Naive B cell (primary cell): ENCODE results near the gene OPRL1. TPM values are rescaled to one million over a fixed set of nuclear protein-coding genes. Genes with fewer than 3 reads are reported as not detected.

Experiments used
- ATAC-seq, 2 donors: fragments of 150-1000 bp; cut with Tn5 transposase; 2 replicates each; pipeline ENCODE4 v1.10.0; 2021; ENCODE audit warnings: low read depth in 2 of 2, mild to moderate bottlenecking in 2 of 2, moderate library complexity in 2 of 2
- DNase-seq: peaks from one replicate; pipeline ENCODE4 v3.0.0; 2022
- H3K27ac Mint-ChIP-seq, 6 donors: one replicate each; pipeline ENCODE4 v1.8.0; 2020 to 2022; ENCODE audit warnings: mild to moderate bottlenecking in 6 of 6, mixed read lengths in 6 of 6, moderate library complexity in 5 of 6, inconsistent platforms in 2 of 6
- H3K27me3 Mint-ChIP-seq, 3 donors: one replicate each; pipeline ENCODE4 v1.8.0; 2021 to 2022; ENCODE audit warnings: mixed read lengths in 3 of 3, mild to moderate bottlenecking in 1 of 3
- H3K36me3 Mint-ChIP-seq, 2 donors: one replicate each; pipeline ENCODE4 v1.8.0; 2020 to 2022; ENCODE audit warnings: mixed read lengths in 2 of 2, inconsistent platforms in 1 of 2, mild to moderate bottlenecking in 1 of 2
- H3K4me1 Mint-ChIP-seq, 3 donors: one replicate each; pipeline ENCODE4 v1.8.0; 2020 to 2022; ENCODE audit warnings: mixed read lengths in 3 of 3, inconsistent platforms in 1 of 3, mild to moderate bottlenecking in 1 of 3, moderate library complexity in 1 of 3
- H3K4me3 Mint-ChIP-seq, 8 donors: one replicate each; pipeline ENCODE4 v1.8.0; 2020 to 2022; ENCODE audit warnings: mild to moderate bottlenecking in 8 of 8, mixed read lengths in 8 of 8, moderate library complexity in 8 of 8, inconsistent platforms in 2 of 8
- H3K9me3 Mint-ChIP-seq, 7 donors: one replicate each; pipeline ENCODE4 v1.8.0; 2020 to 2022; ENCODE audit warnings: mixed read lengths in 7 of 7, mild to moderate bottlenecking in 5 of 7, inconsistent platforms in 2 of 7, moderate library complexity in 1 of 7
- polyA plus RNA-seq, 6 donors: library from polyadenylated mRNA; unstranded; fragments of 300-500 nt; fragmentation: Illumina TruSeq; gene quantifications; one replicate each; pipeline ENCODE4 v1.2.3, GENCODE V29; 2021; ENCODE audit warnings: low read depth in 6 of 6

Gene OPRL1
- polyA plus RNA-seq, 6 donors from 2014 or later, result 0.91 to 3.4 (median 2.3) TPM

DNA sequence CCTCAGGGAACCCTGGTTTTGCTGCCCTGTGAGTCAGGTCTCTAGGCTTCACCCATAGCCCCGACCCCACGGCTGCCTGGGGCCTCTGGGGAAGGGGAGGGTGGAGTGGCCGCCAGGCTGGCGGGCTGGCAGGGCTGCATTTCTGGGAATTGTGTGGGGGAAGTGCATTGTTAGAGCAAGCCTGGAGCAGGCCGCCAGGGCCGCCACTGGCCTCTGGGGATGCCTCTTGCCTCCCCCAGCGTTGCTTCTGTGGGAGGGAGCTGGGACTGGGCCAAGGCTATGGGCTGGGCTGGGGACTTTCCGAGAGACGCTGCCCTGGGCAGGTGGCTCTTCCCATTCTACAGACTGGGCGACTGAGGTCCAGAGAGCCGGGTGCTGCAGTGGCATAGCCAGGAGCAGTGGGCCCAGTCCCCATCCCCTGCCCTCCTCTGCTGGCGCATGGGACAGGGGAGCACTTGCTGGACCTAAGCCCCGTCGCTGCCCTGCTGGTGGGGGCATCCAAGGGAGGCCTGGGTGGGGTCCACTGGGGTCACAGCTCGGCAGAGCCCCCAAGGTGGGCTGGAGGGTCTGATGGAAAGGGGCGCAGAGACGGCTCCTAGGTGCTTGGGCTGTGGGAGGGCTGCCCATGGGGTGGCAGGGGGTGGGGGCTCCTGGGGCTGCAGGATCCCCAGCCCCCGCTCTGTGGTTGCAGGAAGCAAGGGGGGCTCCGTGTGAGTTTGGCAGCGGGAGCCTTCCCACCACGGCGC is 23.8 kb upstream of the OPRL1 start:
- Mint-ChIP-seq H3K9me3 (no peaks in the 10 kb centered on the region), H3K27me3 (peaks cover 5 to 52% (median 33%) of the 10 kb centered on the region in 3 donors), H3K4me3 (peak overlapping the region in 1 of 8 donors; percentile 15), H3K27ac (no peak overlapping the region), H3K4me1 (peaks cover 13 to 32% (median 20%) of the 10 kb centered on the region in 3 donors), H3K36me3 (no peaks in the 10 kb centered on the region)
- DNase-seq, result no peak
- no peak for ATAC-seq

DNA sequence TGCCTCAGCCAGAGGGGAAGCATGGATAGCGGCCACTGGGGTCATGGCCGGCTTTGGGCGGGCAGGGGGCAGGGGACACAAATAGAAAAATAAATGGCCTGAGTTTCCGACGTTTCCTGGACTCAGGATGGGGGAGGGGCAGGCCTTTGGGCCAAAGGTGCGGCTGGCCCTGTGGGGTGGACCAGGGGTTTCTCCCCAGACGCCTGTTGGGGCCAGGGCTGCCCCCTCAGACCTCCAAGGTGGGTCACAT is 23.3 kb upstream of the OPRL1 start:
- Mint-ChIP-seq H3K27ac (no peak overlapping the region), H3K9me3 (no peaks in the 10 kb centered on the region)

DNA sequence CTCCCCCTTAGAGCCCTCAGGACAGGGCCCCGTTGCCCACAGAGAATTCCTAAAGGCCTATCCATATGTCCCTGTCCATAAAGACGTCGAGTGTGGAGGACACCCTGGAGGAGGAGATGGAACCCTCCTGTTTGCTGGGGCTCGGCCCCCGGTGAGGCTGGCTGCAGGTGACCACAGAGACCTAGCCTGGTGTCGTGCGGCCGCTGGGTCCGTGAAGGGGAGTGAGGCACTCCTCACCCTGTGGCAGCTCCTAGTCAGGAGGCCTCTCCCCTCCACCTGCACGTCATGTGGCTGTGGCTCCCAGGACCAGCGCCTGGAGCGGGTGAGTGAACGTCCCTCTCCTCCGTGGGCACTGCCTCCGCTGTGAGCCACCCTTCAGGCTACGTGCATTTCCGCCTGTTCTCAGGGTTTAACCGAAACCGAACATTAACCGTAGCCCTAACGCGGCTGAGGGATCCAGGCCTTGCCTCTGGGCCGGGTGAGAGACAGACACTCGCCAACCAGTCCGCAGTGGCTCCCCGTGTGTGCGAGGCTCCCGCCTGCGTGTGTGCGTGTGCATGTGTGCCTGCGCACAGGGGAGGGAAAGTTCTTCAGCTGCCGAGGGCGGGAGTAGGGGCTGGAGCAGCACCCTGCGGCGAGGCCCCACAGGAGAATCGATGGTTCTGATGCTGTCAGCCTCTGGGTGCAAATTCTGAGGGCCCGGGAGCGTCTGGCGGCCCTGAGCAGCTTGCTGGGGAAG is 22.8 kb upstream of the OPRL1 start:
- H3K27me3 Mint-ChIP-seq, result peaks cover 5 to 43% (median 26%) of the 10 kb centered on the region in 3 donors
- peak; percentile 12 to 27 for ATAC-seq
- peak overlapping the region in 3 of 6 donors; percentile 38 to 67 (median 60) for H3K27ac Mint-ChIP-seq
- no peak for DNase-seq
- peaks cover 13 to 32% (median 20%) of the 10 kb centered on the region in 3 donors for H3K4me1 Mint-ChIP-seq
- no peaks in the 10 kb centered on the region for H3K36me3 Mint-ChIP-seq
- peak overlapping the region in 6 of 8 donors; percentile 20 to 60 (median 56) for H3K4me3 Mint-ChIP-seq
- no peaks in the 10 kb centered on the region for H3K9me3 Mint-ChIP-seq

More for the DNA sequence above, 23.3 kb upstream of the OPRL1 start:
- ATAC-seq (no peak), DNase-seq (no peak)
- H3K4me3 Mint-ChIP-seq, result no peak overlapping the region
- peaks cover 5 to 47% (median 31%) of the 10 kb centered on the region in 3 donors for H3K27me3 Mint-ChIP-seq
- H3K4me1 Mint-ChIP-seq, result peaks cover 13 to 32% (median 20%) of the 10 kb centered on the region in 3 donors
- H3K36me3 Mint-ChIP-seq, result no peaks in the 10 kb centered on the region

DNA sequence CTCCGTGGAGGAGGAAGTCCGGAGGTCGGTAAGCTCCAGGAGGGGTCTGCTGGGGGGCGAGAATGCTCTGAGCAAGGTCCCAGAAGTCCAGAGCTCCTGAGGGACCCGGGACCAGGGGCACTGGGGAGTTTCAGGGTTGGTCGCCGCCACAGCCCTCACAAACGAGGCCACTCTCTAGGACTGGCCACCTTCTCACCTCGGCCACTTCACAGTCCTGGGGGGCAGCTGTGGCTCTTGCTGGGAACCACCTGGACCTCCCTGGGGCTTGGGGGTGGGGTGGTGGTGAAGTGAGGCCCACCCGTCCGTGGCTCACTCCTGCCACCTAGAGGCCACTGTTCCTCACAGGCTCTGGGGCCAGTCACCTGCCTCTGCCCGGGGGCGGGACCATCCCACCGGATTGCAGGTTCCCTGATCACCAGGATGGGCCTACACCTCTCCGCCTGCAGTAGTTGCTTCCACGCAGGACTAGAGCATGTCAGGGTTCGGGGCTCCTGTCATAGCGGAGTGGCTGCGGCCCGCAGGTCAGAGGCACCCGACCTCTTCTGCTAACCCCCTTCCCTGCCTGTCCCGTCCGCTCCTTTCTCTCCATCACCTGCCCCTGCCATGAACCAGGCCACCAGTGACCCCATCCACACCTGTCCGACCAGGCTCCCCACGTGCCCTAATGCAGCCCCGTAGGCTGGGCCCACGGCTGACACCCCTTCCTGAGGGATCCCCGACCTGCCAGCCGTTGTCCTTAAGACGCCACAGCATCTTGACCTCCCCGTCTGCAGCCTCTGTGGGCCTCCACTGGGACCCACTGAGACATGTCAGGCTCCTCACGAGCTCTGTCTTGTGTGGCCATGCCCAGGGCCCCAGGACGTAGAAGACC is 22.0 kb upstream of the OPRL1 start:
- Mint-ChIP-seq H3K4me3 (peak overlapping the region in 7 of 8 donors; percentile 32 to 63 (median 55)), H3K27me3 (peaks cover 5 to 37% (median 22%) of the 10 kb centered on the region in 3 donors), H3K9me3 (no peaks in the 10 kb centered on the region), H3K4me1 (peaks cover 13 to 31% (median 20%) of the 10 kb centered on the region in 3 donors), H3K36me3 (no peaks in the 10 kb centered on the region), H3K27ac (peak overlapping the region in 3 of 6 donors; percentile 60 to 74 (median 67))
- peak; percentile 69 for DNase-seq
- ATAC-seq, result peak; percentile 82 to 86

DNA sequence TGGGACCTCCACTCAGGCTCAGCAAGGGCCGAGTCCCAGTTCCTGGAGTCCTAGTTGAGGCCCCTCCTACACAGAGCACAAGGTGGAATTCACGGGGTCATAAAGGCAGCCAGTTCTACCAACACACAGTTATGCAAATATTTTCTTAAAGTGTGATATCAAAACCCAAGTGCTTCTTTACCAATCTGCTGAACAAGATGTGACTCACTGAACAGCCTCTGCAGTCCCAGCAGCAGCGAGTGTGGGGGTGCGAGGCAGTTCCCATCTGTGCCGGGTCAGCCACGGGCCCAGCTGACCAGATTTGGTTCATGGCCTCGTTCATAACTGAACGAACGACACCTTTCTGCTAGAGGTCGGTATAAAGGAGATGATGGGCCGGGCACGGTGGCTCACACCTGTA is 21.3 kb upstream of the OPRL1 start:
- ATAC-seq (peak in 1 of 2 donors; percentile 10), DNase-seq (no peak)
- Mint-ChIP-seq H3K4me1 (peaks cover 14 to 26% (median 16%) of the 10 kb centered on the region in 3 donors), H3K27me3 (peaks cover 2 to 31% (median 15%) of the 10 kb centered on the region in 3 donors), H3K4me3 (peak overlapping the region in 5 of 8 donors; percentile 2 to 63 (median 12)), H3K36me3 (no peaks in the 10 kb centered on the region), H3K9me3 (no peaks in the 10 kb centered on the region), H3K27ac (peak overlapping the region in 1 of 6 donors; percentile 6)

DNA sequence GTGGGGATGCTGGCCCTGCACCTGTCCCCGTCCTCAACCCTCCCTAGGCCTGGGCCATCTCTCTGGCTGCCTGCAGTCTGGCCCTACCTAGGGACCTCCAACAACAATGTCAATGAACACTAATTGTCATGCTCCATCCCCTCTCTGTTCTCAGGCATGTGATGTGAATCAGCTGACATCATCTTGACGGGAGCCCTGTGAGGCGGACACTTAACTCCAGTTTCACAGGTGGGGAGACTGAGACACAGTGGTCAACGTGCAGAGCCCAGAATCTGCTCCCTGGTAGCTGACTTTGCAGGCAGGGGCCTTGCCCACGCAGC is 17.6 kb upstream of the OPRL1 start:
- Mint-ChIP-seq H3K4me3 (peak overlapping the region in 6 of 8 donors; percentile 41 to 92 (median 84)), H3K36me3 (no peaks in the 10 kb centered on the region), H3K9me3 (no peaks in the 10 kb centered on the region), H3K27me3 (peaks cover 0 to 6% (median 0%) of the 10 kb centered on the region in 3 donors), H3K4me1 (peaks cover 42 to 49% (median 46%) of the 10 kb centered on the region in 3 donors), H3K27ac (no peak overlapping the region)
- ATAC-seq (no peak), DNase-seq (no peak)

DNA sequence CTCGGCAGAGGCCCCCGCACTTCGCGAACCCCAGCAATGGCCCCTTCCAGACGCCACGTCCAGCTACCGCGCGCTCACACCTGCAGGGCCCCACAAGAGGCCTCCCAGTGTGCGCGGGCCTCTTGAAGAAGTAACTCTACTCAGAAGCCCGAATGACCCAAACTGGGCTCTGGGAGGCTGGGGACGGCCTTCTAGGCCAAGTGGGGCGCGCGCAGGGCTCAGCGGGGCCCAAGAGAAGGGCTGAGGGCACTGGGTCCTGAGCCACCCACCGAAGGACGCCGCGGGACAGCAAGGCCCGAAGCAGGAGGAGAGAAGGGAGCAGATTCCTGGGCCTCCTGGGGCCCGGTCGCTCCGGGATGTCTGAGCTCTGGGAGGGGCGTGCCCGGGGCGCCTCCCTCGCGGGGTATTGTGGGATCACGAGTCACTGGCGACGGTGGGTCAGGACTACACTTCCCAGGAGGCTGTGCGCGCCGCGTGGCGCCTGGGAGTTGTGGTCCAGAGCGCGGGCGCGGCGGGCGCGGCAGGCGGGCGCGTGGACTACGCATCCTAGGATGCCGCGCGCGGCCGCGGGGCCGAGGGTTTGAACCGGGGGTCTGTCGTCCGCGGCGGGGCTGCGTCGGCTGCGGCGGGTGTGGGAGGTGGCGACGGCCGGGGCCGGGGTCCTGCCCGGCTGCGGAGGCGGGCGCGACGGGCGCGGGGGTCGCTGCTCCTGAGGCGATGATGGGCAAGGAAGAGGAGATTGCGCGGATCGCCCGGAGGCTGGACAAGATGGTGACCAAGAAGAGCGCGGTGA is 17.1 kb upstream of the OPRL1 start, which contains the start of gene TCEA2:
Gene TCEA2 (plus strand): TSS at position 603 of the 793 bp plus-strand sequence. CDS start 115 bp downstream, at position 718.
- peak; percentile 85 to 89 for ATAC-seq

DNA sequence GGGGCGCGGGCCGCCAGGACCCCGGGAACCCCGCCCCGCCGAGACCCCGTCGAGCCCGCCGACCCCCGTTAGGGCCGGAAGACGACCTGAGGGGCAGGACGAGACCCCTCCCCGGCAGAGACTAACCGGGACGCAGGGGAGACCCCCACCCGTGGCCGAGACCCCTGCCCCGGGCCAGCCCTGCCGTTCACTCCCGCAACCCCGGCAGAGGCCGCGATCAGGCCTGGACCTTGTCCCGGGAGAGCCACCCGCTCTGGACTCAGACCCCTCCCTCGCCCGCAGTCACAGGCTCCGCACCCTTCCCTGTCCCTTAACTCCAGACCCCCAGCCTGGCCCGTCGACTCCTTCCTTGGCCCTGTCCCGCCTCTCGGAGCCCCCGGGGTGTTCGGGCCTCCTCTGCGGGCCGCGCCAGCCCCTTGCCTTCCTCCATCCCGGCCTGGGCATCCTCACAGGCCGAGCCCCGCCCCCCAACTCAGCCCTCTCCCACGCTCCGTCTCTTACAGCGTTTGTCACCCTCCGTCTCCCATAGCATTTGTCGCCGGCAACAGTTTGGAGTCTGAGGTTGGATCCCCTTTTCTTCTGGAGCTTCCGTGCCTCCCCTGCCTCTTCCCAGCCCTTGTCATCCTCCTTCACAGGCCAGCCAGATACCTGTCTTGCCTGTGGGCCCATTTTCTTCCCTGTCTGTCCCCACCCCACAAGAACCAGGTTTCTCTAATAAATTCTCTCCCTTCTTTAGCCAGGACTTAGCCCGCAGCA is 16.3 kb upstream of the OPRL1 start:
- Mint-ChIP-seq H3K27ac (peak overlapping the region in 5 of 6 donors; percentile 74 to 89 (median 81)), H3K4me1 (peaks cover 37 to 45% (median 41%) of the 10 kb centered on the region in 3 donors), H3K9me3 (no peaks in the 10 kb centered on the region), H3K36me3 (no peaks in the 10 kb centered on the region), H3K27me3 (no peaks in the 10 kb centered on the region), H3K4me3 (peak overlapping the region; percentile 79 to 94 (median 90))
- DNase-seq, result no peak
- ATAC-seq, result no peak

More for the DNA sequence above, 17.1 kb upstream of the OPRL1 start, which contains the start of gene TCEA2:
- H3K27me3 Mint-ChIP-seq, result peaks cover 0 to 6% (median 0%) of the 10 kb centered on the region in 3 donors
- H3K4me3 Mint-ChIP-seq, result peak within 1 kb of the TSS; percentile 79 to 94 (median 90)
- H3K4me1 Mint-ChIP-seq, result peaks cover 42 to 49% (median 48%) of the 10 kb centered on the region in 3 donors
- peak; percentile 88 for DNase-seq
- H3K27ac Mint-ChIP-seq, result peak within 1 kb of the TSS in 5 of 6 donors; percentile 74 to 89 (median 81)
- no peaks in the 10 kb centered on the region for H3K9me3 Mint-ChIP-seq
- H3K36me3 Mint-ChIP-seq, result no peaks in the 10 kb centered on the region

DNA sequence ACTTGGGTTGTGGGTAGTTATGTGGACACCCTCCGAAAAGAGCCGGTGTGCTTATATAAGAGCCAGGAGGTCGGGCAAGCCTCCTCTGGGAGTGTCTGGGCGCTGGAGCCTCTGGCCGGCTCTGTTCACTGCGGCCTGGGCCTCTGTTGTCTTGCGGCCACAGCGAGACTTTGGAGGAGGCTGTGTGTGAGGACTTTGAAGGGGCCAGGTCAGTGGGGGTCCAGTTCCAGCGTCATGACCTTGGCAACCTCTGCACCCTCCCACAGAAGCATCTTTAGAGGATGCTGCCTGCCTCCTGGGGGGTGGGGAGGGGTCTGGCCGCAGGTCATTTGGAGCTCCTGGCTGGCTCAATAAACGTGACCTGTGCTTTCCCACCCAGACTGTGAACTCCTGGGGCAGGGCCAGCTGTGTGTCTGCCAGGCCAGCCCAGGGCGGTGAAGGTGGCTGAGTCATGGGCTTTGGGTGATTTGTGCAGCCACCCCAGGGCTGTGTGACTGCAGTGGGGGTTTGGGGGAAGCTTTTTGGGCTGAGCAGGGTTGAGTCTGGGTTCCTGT is 15.7 kb upstream of the OPRL1 start:
- Mint-ChIP-seq H3K4me3 (peak overlapping the region; percentile 79 to 94 (median 90)), H3K36me3 (no peaks in the 10 kb centered on the region), H3K4me1 (peaks cover 39 to 45% (median 40%) of the 10 kb centered on the region in 3 donors), H3K27me3 (no peaks in the 10 kb centered on the region), H3K27ac (peak overlapping the region in 4 of 6 donors; percentile 51 to 89 (median 80)), H3K9me3 (no peaks in the 10 kb centered on the region)
- no peak for ATAC-seq
- DNase-seq, result no peak

DNA sequence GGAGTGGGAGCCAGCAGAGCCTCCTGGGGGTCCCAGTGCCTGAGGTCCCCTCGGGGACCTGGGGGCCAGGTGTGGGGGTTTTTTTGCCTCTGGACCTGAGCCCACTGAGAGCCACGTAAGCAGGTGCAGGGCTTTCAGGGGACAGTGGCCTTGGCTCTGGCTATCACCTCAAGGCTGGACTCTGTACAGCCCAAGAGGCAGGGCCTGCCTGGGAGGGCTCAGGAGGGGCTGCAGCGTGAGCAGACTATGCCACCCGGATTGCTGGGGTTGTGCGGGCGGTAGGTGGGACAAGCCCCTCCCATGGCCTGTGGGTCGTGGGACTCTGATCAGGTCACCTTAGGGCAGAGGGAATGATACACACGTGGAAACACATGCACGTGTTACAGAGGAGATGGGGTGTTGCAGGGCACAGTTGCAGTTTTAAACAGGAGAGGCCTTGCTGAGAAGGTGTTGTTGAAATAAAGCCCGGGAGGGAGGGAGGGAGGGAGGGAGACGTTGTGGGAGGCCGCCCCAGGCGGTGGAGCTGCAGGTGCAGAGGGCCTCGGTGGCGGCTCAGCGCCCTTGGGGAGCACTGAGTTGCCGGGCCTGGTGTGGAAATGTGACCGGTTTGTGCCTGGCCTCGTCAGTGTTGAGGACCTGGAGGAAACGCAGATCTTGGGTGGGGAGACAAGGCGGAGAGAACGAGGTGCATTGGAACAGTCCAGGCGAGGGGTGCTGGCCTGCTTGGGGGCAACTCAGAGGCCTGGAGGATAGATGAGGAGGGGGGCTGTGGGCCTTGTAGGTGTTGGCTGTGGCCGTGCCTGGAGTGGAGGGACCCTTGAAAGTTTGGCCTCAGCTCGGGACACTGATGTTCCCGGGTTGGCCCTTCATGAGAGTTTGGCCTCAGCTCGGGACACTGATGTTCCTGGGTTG is 14.6 kb upstream of the OPRL1 start:
- peak overlapping the region; percentile 89 to 97 (median 94) for H3K27ac Mint-ChIP-seq
- no peaks in the 10 kb centered on the region for H3K27me3 Mint-ChIP-seq
- H3K4me1 Mint-ChIP-seq, result peaks cover 40 to 51% (median 41%) of the 10 kb centered on the region in 3 donors
- no peaks in the 10 kb centered on the region for H3K9me3 Mint-ChIP-seq
- ATAC-seq (peak; percentile 13 to 24), DNase-seq (no peak)
- no peaks in the 10 kb centered on the region for H3K36me3 Mint-ChIP-seq
- peak overlapping the region; percentile 45 to 93 (median 88) for H3K4me3 Mint-ChIP-seq

DNA sequence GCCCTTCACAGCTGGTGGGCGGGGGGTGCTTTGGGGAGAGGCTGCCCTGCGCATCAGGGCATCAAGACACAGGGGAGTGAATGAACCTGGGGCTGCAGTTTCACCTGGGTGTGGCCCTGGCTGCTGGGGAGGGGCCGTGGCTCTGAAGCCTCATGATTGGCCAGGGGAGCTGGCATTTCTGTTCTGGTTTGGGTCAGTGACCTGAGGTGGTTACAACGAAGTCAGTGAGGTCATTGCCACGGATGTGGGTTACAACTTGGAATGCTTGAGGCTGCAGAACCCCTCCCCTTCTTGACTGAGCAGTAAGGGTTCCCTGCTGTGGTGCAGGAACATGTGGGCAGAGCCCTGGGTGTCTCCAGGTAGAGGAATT is 13.9 kb upstream of the OPRL1 start:
- peak; percentile 60 to 67 for ATAC-seq
- peaks cover 40 to 51% (median 46%) of the 10 kb centered on the region in 3 donors for H3K4me1 Mint-ChIP-seq
- no peaks in the 10 kb centered on the region for H3K9me3 Mint-ChIP-seq
- peak overlapping the region; percentile 42 to 94 (median 90) for H3K27ac Mint-ChIP-seq
- DNase-seq, result peak; percentile 72
- peak overlapping the region; percentile 45 to 93 (median 84) for H3K4me3 Mint-ChIP-seq
- no peaks in the 10 kb centered on the region for H3K36me3 Mint-ChIP-seq
- H3K27me3 Mint-ChIP-seq, result no peaks in the 10 kb centered on the region
